Bronchial epithelial cell (primary cell): ENCODE results near the gene MYO1H. TPM values are rescaled to one million over a fixed set of nuclear protein-coding genes. Genes with fewer than 3 reads are reported as not detected.
A peak's percentile ranks its signal among the peaks of the same experiment; 100 is the strongest.

Experiments
- DNase-seq: peaks from one replicate; pipeline ENCODE4 v3.0.0-alpha.2; 2010; ENCODE audit warnings: low read depth
- FAIRE-seq: peaks from 2 replicates; lab custom pipeline; 2011; peaks lifted over from hg19 to GRCh38; lab: Jason Lieb, UNC
- H3K27me3 ChIP-seq: 2 replicates; pipeline ENCODE4 v1.5.1; 2011; ENCODE audit warnings: low read length; ENCODE audit not compliant: control insufficient read depth, insufficient read depth
- H3K36me3 ChIP-seq: 2 replicates; pipeline ENCODE4 v1.5.1; 2011; ENCODE audit warnings: low read length; ENCODE audit not compliant: control insufficient read depth, insufficient read depth
- H3K4me3 ChIP-seq: 2 replicates; pipeline ENCODE4 v1.5.1; 2011; ENCODE audit warnings: mild to moderate bottlenecking, low read depth, low read length, control low read depth
- CTCF ChIP-seq: IDR thresholded peaks from 2 replicates; pipeline ENCODE4 v1.5.1; 2011; ENCODE audit warnings: mild to moderate bottlenecking, moderate library complexity, low read length, control low read depth, inconsistent platforms; ENCODE audit not compliant: insufficient read depth, severe bottlenecking
- total RNA-seq: library from RNA; depleted of rRNA; stranded (reverse); fragments of >200 nt; gene quantifications from 2 replicates; pipeline ENCODE4 v1.2.1, GENCODE V29; 2014

MYO1H gene
- total RNA-seq, 1 donor from 2014 or later = not detected

- no peak for DNase-seq
- Histone ChIP-seq H3K27me3 (no peaks in the 10 kb centered on the region), H3K4me3 (no peak overlapping the region), H3K36me3 (no peaks in the 10 kb centered on the region)
- no peak for TF ChIP-seq CTCF
- no peak for FAIRE-seq
Observed at GRCh38 chr12:109336593-109336992, 11.1 kb upstream of the MYO1H start.

- DNase-seq = peak; percentile 36
- FAIRE-seq = no peak
Observed at GRCh38 chr12:109343677-109344076, 4.0 kb upstream of the MYO1H start.

GRCh38 chr12:109345428-109345827, 2.3 kb upstream of the MYO1H start:
- no peaks in the 10 kb centered on the region for H3K36me3 ChIP-seq
- no peak for TF ChIP-seq CTCF
- no peak overlapping the region for H3K4me3 ChIP-seq
- no peaks in the 10 kb centered on the region for H3K27me3 ChIP-seq
- FAIRE-seq = no peak
- no peak for DNase-seq

More at GRCh38 chr12:109343677-109344076, 4.0 kb upstream of the MYO1H start:
- Histone ChIP-seq H3K27me3 (no peaks in the 10 kb centered on the region), H3K36me3 (no peaks in the 10 kb centered on the region), H3K4me3 (no peak overlapping the region)
- no peak for TF ChIP-seq CTCF

GRCh38 chr12:109346920-109347319, 780 bp upstream of the MYO1H start:
- Histone ChIP-seq H3K36me3 (no peaks in the 10 kb centered on the region), H3K4me3 (no peak overlapping the region), H3K27me3 (no peaks in the 10 kb centered on the region)
- DNase-seq = no peak
- TF ChIP-seq CTCF = no peak
- no peak for FAIRE-seq

GRCh38 chr12:109352184-109352583, 4.5 kb downstream of the MYO1H start:
- DNase-seq (no peak), FAIRE-seq (no peak)
- no peak overlapping the region for H3K4me3 ChIP-seq
- no peaks in the 10 kb centered on the region for H3K36me3 ChIP-seq
- no peak for TF ChIP-seq CTCF
- no peaks in the 10 kb centered on the region for H3K27me3 ChIP-seq

GRCh38 chr12:109356577-109356976, 8.9 kb downstream of the MYO1H start:
- TF ChIP-seq CTCF = no peak
- Histone ChIP-seq H3K27me3 (no peaks in the 10 kb centered on the region), H3K4me3 (no peak overlapping the region), H3K36me3 (no peaks in the 10 kb centered on the region)
- FAIRE-seq (no peak), DNase-seq (no peak)
